Right kidney (tissue), 1 donor: ENCODE measurements around the gene TACC2.
"Not testable (repeated sequence)": the region's sequence is repeated elsewhere in the genome, so short reads cannot be mapped to it uniquely, and the experiment has no call there.

ENCODE experiments used
- DNase-seq: peaks from one replicate; pipeline ENCODE4 v3.0.0-alpha.2; 2016

The TACC2 gene

GRCh38 chr10:122197611-122198222 lies 208.8 kb downstream of the TACC2 start:
- DNase-seq, result no peak

GRCh38 chr10:122198631-122199030 lies 209.7 kb downstream of the TACC2 start:
- no peak for DNase-seq

DNA sequence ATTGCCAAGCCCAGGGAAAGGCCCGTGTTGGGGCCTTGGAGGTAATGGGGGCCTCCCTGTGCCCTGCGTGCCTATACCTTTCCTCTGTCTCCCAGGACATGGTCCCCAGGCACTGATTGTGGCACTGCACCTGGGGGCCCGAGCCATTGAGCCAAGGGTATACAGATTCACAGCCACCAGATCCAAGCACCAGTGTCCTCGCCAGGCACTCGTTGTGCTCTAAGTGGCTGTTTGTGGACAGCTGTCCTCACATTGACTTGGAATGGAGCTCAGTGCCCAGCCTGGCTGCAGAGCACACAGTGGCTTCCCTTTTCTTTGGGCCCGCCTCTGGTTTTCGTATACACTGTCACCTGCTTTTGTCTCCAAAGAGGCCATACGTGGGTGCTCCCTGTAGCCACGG lies 210.1 kb downstream of the TACC2 start:
- no peak for DNase-seq

DNA sequence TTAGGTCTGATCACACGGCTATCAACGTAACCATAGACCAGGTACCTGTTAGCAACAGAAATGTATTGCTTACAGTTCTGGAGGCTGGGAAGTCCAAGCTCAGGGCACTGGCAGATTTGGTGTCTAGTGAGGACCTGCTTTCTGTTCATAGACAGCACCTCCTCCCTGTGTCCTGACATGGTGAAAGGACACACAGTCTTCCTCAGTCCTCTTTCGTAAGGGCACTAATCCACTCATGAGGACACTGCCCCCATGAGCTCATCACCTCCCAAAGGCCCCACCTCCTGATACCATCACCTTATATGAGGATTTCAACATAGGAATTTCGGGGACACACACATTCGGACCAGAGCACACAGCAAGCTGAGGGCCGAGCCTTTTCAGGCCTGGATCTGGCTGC lies 210.7 kb downstream of the TACC2 start:
- DNase-seq, result no peak

GRCh38 chr10:122201401-122201800 lies 212.4 kb downstream of the TACC2 start:
- DNase-seq, result no peak

- DNase-seq, result not testable (repeated sequence)
Observed at GRCh38 chr10:122203180-122203579, 214.2 kb downstream of the TACC2 start.

- no peak for DNase-seq
Observed at GRCh38 chr10:122204691-122205489, 215.9 kb downstream of the TACC2 start.

- DNase-seq, result no peak
Observed at GRCh38 chr10:122206471-122207065, 217.6 kb downstream of the TACC2 start.

- no peak for DNase-seq
Observed at GRCh38 chr10:122207163-122207562, 218.2 kb downstream of the TACC2 start.

- DNase-seq, result peak; percentile 37
Observed at GRCh38 chr10:122207596-122207995, 218.6 kb downstream of the TACC2 start.

DNA sequence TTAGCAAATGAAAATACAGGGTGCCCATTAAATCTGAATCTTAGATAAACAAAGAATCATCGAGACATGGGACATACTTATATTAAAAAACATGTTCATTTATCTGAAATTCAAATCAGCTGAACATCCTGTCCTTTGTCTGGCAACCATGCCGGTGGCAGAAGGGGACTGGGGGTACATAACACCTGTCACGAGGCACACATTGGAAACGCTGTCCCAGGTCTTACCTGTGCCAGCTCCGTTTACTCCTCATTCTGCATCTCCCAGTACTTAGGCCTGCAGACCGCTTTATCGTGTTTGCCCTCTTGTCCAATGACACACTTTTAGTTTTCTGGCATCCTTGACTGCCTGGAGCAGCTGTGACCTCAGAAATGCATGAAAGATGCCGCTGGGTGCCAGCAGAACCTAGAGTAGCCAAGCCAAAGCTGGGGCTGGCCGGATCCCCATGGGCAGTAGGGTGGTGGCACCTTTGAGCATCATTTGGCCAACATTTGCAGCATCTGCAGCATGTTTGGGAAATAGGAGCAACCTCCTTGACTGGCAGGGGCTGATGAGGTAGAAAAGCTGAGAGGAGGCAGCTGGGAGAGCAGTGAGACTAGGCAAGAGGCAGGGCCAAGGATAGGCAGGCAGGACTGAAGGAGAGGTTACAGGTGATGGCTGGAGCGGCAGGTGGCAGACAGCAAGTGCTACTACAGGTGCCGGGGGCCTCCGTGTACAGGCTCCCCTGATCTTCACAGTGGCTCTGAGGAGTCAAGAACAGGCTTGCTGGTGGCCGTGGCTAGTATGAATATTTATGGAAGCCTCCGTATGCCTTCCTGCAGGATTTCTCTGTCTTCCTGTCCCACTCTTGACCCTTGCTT lies 219.8 kb downstream of the TACC2 start:
- DNase-seq, result no peak

GRCh38 chr10:122210481-122211265 lies 221.7 kb downstream of the TACC2 start:
- no peak for DNase-seq

GRCh38 chr10:122213364-122213763 lies 224.4 kb downstream of the TACC2 start:
- no peak for DNase-seq

DNA sequence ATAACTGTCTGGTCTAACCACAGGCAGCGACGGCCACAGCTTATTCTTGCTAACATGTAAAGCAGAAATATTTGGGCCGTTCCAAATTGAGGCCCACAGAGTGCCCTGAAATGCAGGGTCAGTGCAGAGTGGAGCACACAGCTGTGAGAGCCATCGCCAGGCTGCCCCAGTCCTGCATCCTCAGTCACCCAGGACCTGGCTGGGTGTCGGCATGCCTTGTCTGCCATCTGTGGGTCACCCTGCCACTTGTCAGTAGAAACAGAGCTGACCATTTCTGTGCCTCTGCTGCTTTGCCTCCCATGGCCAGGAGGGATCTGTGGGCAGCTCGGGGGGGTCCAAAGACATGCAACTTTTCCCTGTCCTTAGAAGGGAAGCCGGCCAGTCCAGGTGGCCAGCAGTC lies 224.8 kb downstream of the TACC2 start:
- no peak for DNase-seq

DNA sequence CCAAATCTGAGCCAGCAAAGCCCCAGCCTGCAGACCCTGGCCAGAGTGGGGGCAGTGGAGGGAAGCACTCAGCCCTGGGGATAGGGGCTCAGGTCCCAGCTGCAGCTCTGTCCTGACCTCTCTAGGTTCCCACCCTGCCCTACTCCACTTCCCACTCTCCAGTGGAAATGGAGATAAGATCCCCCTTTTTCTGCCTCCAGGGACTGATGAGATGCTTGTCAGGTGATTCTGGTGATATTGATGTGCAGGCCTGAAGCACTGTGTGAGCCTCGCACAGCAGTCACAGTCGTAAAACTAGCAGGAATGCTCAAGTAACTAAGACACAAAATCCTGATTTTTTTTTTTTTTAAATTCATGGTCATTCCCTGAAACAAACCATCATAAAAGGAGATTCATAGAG lies 227.1 kb downstream of the TACC2 start:
- no peak for DNase-seq

GRCh38 chr10:122219340-122219739 lies 230.4 kb downstream of the TACC2 start:
- DNase-seq, result no peak

DNA sequence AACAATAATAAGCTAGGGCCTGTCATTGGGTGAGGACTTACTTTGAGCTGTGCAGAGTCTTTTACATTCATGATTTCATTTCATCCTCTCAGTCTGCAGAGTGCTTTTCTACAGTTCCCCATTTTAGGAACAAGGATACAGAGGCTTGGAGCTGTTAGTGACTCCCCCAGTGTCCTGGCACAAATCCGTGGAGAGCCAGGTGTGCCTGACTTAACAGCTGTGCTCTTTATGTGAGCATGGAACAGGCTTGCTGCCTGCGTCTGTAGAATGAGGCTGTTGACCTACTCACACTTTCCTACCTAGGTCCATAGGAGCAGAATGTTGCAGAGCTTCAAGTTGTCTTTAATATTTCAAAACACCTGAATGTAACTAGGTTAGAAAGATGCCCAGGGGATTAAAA lies 231.8 kb downstream of the TACC2 start:
- DNase-seq, result no peak

GRCh38 chr10:122221958-122222357 lies 233.0 kb downstream of the TACC2 start:
- DNase-seq, result no peak

GRCh38 chr10:122222638-122223037 lies 233.7 kb downstream of the TACC2 start:
- no peak for DNase-seq

DNA sequence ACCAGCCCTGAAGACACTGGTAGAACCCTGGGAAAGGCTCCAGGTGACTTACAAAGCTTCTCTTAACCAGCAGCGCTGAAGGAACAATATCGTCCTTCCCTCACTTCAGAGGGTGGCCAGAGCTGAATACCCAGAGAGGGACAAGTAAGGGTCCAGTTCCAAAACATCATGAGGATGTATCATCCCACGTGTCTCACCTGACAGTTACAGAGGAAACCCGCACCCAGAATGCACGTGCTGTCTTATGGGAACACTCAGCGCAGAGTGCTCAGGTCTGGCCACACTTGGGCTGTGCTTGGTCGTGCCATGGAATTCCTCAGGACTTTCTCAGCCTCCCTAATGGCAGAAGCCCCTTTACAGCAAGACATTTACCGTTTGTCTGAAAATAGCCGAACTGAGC lies 235.2 kb downstream of the TACC2 start:
- DNase-seq, result no peak

- DNase-seq, result no peak
Observed at GRCh38 chr10:122225330-122225729, 236.4 kb downstream of the TACC2 start.

- DNase-seq, result no peak
Observed at GRCh38 chr10:122227754-122228153, 238.8 kb downstream of the TACC2 start.
